A549 treated with ZK216348 at 1 μM for 4 hours (cell line): ENCODE measurements around the gene LSR. TPM values are rescaled to one million over a fixed set of nuclear protein-coding genes. Genes with fewer than 3 reads are reported as not detected.

Experiments used
- total RNA-seq: library from RNA; stranded (reverse); fragments of 200-300 nt; extraction: Qiagen RNA extraction; gene quantifications from 5 replicates; pipeline ENCODE4 v1.2.3, GENCODE V29; 2022; ENCODE audit warnings: low read depth

LSR gene
- total RNA-seq = 8.3 to 10.8 TPM (median 10.1 TPM) in 5 replicates

GRCh38 chr19:35248310-35249145, at the start of gene LSR:
Gene LSR (plus strand): TSS chr19:35249002. CDS start chr19:35249023, 21 bp downstream.

DNA sequence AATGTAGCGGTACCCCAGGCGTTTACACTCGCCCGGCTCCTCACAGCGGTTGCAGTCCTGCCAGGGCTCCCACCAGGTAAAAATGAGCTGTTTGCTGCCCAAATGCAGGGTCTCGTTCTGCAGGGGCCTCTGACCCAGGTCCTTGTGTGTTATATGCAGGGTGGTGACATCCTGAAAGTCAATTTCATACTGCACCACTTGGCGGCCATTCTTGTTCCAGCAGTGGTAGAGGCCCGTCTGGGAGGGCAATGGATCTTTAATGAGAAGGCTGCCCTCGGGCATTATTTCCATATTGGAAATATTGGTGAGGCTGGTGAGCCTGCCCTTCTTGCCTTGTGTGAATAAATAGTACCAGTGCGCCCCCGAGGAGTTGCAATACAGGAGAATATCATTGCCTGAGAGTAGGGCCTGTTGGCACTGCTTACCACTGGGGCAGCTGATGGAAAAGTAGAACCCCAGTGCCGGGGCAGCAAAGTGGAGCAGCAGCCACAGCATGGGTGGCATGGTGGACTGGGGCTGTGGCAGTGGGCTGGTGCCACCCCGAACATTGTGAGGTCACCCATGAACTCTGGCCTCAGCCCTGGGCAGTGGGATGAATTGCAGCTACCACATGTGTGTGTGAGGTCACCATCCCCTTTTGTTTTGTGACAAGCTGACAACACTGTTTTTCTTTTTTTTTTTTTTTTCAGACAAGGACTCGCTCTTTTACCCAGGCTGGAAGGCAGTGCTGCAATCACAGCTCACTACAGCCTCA, 20.4 kb upstream of the LSR start, which contains the start of gene FAM187B:
Gene FAM187B (minus strand): TSS at position 563 of the 754 bp plus-strand sequence. CDS start 59 bp downstream, at position 504.

GRCh38 chr19:35268536-35269437, 20.0 kb downstream of the LSR start, which contains the start of gene USF2:
Gene USF2 (plus strand): TSS chr19:35268962. CDS start chr19:35269102, 140 bp downstream.

GRCh38 chr19:35291916-35292315, 43.1 kb downstream of the LSR start, which contains the start of gene MAG:
Gene MAG (plus strand): TSS chr19:35292161. CDS start chr19:35295409, 3,248 bp downstream.

Other genes starting within 250 kb of the LSR start
- 108 to 154 TPM (median 144 TPM) in 5 replicates for gene GRAMD1A, start 248.7 kb upstream of the LSR start, total RNA-seq
- 9.7 to 20.8 TPM (median 20.6 TPM) in 5 replicates for gene SCN1B, start 218.5 kb upstream of the LSR start, total RNA-seq
- 0.16 TPM in 1 of 5 replicates, not detected in the others for gene HPN, start 207.3 kb upstream of the LSR start, total RNA-seq
- gene FXYD3, start 133.2 kb upstream of the LSR start, total RNA-seq = 0.32 to 0.58 TPM (median 0.34 TPM) in 3 of 5 replicates, not detected in the others
- gene LGI4, start 113.9 kb upstream of the LSR start, total RNA-seq = 0.16 to 0.22 TPM (median 0.22 TPM) in 3 of 5 replicates, not detected in the others
- gene FXYD1, start 110.2 kb upstream of the LSR start, total RNA-seq = 0.40 to 0.47 TPM in 2 of 5 replicates, not detected in the others
- 0.25 to 0.41 TPM (median 0.29 TPM) in 3 of 5 replicates, not detected in the others for gene FXYD7, start 105.7 kb upstream of the LSR start, total RNA-seq
- 175 to 239 TPM (median 233 TPM) in 5 replicates for gene FXYD5, start 94.3 kb upstream of the LSR start, total RNA-seq
- not detected in 5 replicates for gene FAM187B, start 20.3 kb upstream of the LSR start, total RNA-seq
- gene USF2, start 20.0 kb downstream of the LSR start, total RNA-seq = 140 to 170 TPM (median 166 TPM) in 5 replicates
- 0.23 TPM in 1 of 5 replicates, not detected in the others for gene HAMP, start 33.5 kb downstream of the LSR start, total RNA-seq
- gene MAG, start 43.2 kb downstream of the LSR start, total RNA-seq = not detected in 5 replicates
- 0.29 to 1.1 TPM (median 1.0 TPM) in 5 replicates for gene CD22, start 80.2 kb downstream of the LSR start, total RNA-seq
- not detected in 5 replicates for gene FFAR1, start 98.9 kb downstream of the LSR start, total RNA-seq
- gene FFAR3, start 109.5 kb downstream of the LSR start, total RNA-seq = not detected in 5 replicates
- not detected in 5 replicates for gene GPR42, start 122.1 kb downstream of the LSR start, total RNA-seq
- gene FFAR2, start 199.3 kb downstream of the LSR start, total RNA-seq = not detected in 5 replicates
- gene KRTDAP, start 241.5 kb downstream of the LSR start, total RNA-seq = not detected in 5 replicates